IPS-11a (cell line): Measurements from ENCODE around the gene CELA2A.
"Not testable (repeated sequence)": the region's sequence is repeated elsewhere in the genome, so short reads cannot be mapped to it uniquely, and the experiment has no call there.

Experiments used
- H3K4me3 ChIP-seq: one replicate; pipeline ENCODE4 v1.5.1; 2013; ENCODE audit warnings: low read depth, low read length, control low read depth

Gene CELA2A

DNA sequence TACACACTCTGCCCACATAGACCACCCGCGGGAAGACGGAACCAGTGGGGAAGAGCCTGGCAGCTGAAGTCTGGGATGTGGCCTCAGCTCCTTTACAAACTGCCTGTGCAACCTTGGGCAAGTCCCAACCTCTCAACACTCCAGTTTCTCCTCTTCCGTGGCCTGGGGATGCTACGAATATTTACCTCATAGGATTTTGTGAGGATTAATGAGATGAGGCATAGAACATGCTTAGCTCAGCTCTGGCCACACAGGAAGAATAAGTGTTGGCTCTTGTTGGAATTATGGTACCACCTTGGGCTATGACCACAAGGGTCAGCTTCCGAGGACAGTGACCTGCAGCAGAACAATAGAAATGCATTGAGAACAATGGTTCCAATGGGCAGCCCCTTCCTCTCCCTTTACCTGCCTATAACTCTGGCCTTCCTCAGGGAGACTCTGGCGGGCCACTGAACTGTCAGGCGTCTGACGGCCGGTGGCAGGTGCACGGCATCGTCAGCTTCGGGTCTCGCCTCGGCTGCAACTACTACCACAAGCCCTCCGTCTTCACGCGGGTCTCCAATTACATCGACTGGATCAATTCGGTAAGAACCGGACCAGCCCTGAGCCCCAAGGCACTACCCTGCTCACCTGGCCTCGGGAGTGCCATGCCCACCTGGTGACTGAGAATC lies 10.6 kb downstream of the CELA2A start:
- H3K4me3 ChIP-seq, result not testable (repeated sequence)

DNA sequence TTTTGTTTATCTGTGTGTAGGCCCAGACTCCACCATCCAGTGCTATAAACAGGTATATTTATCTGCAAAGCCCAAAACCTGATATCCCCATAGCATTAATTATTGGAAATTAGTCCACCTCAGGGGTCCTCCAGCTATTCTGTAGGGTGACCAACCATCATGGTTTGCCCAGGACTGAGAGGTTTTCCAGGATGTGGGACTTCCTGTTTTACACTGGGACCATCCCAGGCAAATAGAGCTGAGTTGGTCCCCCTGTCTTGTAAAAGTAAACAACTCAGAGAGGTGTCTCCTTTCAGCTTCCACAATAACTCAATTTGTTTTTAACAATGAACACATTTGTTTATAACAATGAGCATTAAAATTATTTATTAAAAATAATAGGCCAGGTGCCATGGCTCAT lies 11.6 kb downstream of the CELA2A start:
- H3K4me3 ChIP-seq, result no peak overlapping the region

DNA sequence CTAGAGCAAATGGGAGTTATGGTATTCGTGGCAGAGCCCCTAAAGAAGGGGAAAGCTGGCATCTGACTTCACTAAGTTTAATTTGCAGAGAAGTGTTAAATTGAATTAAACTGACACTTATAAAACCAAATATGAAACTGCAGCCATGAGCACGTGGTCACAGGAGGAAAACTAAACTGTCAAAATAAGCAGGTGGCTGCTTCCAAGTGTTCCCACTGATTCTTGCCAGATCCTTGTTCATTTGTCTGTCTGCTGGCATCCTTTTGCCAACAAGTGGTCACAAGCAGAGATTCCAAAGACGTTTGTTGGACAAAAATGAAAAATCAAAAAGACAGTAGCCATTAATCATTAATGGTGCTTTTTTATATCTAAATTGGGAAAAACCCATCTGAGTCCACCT lies 12.8 kb downstream of the CELA2A start:
- no peak overlapping the region for H3K4me3 ChIP-seq

GRCh38 chr1:15469821-15470448 lies 13.4 kb downstream of the CELA2A start:
- not testable (repeated sequence) for H3K4me3 ChIP-seq

DNA sequence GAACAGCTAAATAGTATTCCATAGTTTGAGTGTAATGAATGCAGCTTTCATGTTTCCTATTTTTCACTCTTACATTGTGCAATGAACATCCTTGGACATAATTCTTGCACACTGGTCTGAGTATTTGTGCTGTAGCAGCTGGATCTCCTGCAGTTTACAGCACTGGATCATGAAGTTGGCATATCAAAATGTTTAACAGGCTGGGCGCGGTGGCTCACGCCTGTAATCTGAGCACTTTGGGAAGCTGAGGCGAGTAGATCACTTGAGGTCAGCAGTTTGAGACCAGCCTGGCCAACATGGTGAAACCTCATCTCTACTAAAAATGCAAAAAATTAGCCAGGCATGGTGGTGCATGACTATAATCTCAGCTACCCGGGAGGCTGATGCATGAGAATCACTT lies 14.5 kb downstream of the CELA2A start:
- H3K4me3 ChIP-seq, result not testable (repeated sequence)

- not testable (repeated sequence) for H3K4me3 ChIP-seq
Measured at GRCh38 chr1:15471723-15472122, 15.2 kb downstream of the CELA2A start.

DNA sequence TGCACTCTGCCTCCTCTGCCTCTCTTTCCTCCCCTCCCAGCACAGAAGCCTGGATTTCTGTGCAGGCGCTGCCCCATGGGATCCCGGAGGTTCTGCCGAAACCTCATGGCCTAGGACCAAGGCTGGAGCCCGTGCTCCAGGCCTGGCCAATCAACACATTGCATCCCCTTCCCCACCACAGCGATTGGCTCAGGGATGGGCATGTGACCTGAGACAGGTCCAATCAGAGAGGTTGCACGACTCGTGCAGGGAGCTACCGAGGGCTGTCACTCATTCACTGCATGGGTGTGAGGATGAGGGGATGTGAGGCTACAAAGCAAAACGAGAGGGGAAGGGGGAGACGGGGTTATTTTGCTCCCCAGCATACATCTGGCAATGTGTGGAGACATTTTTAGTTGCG lies 16.1 kb downstream of the CELA2A start:
- H3K4me3 ChIP-seq, result no peak overlapping the region

DNA sequence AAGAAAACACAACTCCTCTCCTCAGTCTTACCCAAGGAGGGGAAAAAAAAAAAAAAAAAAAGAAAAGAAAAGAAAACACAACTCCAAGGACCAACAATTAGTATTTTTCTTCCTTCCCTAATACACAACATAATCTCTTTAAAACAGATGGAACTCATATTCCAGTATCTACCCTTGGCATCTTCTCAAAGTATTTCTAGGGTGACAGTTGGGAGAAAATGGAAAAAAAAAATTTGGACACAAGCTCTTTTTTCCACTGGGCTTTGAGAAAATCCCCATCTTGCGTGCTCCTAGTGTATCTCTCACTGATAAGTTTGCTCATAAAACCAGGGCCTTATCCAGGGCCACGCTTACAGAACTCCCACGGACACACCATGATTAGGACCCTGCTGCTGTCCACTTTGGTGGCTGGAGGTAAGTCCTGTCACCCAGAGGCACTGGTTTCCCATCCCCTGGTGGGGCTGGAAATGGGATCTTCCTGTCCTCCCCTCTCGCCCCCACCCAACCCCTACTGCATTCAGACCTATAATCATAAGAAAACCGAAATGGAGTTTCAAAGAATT lies 19.3 kb downstream of the CELA2A start, which contains the start of gene CELA2B:
TSS of gene CELA2B (plus strand) at position 353 of the 563 bp plus-strand sequence. CDS start at position 375, 22 bp downstream.
- no peak within 1 kb of the TSS for H3K4me3 ChIP-seq

GRCh38 chr1:15476927-15477326 lies 20.4 kb downstream of the CELA2A start:
- no peak overlapping the region for H3K4me3 ChIP-seq

GRCh38 chr1:15477646-15478212 lies 21.2 kb downstream of the CELA2A start:
- no peak overlapping the region for H3K4me3 ChIP-seq

DNA sequence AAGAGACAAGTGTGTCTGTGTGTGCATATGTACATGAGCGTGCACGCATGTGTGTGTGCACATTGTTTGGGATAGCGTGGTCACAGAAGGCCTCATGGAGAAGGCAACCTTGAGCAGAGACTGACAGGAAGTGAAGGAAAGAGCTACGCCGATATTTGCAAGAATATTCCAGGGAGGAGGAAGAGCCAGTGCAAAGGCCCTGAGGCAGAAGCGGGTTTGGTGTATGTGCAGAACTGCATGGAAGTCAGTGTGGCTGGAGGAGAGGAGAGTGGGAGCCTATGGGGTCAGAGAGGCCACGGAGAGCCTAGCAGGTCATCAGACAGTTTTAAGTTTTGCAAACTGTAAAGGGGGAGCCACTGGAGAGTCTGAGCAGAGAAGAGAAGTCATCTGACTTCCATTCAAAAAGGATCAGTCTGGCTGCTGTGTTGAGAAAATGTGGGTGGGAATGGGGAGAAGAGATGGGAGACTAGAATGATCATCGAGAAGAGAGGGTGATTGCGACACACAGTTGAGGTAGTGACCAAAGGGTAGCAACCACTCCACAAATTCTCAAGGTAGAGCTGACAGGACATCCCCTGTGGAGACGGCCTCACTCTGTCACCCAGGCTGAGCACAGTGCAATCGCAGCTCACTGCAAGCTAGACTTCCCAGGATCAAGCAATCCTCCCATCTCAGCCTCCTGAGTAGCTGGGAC lies 23.3 kb downstream of the CELA2A start:
- H3K4me3 ChIP-seq, result no peak overlapping the region

DNA sequence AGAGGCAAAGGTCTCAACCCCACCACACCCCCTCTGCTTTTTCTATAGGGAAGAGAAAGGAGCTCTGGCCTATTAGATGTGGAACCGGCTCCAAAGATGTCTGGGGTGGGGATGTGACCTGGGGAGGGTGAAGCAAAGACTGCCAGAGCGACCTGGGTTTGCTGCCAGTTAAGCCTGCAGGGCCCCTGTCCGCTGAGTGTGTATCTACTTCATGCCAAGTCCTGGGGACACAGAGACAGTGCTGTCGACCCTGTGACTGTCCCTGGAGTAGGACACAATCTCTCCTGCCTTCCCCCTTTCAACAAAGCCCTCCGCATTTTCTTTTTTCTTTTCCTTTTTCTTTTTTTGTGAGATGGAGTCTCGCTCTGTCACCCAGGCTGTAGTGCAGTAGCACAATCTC lies 25.9 kb downstream of the CELA2A start:
- not testable (repeated sequence) for H3K4me3 ChIP-seq

DNA sequence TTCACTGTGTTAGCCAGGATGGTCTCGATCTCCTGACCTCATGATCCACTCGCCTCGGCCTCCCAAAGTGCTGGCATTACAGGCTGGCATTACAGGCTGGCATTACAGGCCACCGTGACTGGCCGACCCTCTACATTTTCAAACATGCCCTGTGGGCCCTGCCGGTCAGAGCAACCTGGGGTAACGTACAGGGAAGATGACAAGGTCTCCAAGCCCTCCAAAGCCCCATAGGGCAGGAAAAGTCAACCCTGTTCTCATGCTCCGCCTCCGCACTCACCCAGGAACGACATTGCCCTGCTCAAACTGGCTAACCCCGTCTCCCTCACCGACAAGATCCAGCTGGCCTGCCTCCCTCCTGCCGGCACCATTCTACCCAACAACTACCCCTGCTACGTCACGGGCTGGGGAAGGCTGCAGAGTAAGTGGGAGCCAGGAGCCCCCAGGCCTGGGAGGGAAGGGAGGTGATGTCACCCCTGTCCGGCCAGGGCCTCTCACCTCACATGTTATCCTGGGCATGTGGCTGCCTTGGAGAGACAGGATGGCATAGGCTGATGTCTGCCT lies 26.5 kb downstream of the CELA2A start:
- H3K4me3 ChIP-seq, result not testable (repeated sequence)

DNA sequence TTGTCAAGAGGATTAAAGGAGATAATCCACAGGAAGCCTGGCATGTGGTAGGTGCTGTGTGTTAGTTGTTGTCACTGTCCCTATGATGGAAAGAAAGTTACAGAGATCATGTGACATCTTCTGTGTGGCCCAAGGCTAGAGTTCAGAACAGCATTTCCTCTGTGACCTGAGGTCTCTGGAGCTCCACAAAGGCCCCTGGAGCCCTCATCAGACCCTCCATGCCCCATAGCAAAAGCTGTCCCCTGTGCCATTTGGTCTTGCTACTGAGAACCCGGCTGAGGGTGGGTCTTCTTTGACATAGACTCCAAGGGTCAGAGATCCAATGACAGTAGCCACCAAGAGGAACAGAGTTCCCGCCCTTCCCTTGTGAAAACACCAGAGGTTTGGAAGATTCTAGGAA lies 27.4 kb downstream of the CELA2A start:
- no peak overlapping the region for H3K4me3 ChIP-seq

DNA sequence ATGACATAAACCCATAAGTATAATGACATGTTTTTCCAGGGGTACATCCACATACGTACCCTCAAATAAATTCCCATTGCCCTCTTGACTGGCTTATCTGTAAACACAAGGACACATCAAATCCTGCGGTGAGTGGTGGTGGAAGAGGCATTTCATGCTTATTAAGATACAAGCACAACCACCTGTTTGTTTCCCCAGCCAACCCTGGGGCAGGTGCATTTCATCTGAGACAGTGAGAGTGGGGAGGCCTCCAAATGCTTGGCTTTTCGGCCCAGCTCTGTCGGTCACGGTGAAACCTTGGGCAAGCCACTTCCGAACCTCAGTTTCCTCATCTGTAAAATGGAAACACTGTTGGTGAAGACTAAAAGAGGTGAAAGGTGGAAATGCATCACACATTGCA lies 27.9 kb downstream of the CELA2A start:
- H3K4me3 ChIP-seq, result not testable (repeated sequence)

DNA sequence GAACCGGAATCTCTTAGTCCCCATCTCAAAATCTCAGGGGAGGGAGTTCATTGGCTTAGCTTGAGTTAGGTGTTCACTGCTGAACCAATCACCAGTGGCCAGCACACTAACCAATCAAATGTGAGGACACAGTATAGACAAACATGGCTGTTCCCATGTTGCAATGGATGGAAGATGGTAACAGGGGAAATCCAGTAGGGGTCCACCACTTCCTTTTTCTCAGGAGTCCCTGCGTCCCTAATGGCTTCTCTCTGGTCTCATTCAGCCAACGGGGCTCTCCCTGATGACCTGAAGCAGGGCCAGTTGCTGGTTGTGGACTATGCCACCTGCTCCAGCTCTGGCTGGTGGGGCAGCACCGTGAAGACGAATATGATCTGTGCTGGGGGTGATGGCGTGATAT lies 29.1 kb downstream of the CELA2A start:
- no peak overlapping the region for H3K4me3 ChIP-seq

DNA sequence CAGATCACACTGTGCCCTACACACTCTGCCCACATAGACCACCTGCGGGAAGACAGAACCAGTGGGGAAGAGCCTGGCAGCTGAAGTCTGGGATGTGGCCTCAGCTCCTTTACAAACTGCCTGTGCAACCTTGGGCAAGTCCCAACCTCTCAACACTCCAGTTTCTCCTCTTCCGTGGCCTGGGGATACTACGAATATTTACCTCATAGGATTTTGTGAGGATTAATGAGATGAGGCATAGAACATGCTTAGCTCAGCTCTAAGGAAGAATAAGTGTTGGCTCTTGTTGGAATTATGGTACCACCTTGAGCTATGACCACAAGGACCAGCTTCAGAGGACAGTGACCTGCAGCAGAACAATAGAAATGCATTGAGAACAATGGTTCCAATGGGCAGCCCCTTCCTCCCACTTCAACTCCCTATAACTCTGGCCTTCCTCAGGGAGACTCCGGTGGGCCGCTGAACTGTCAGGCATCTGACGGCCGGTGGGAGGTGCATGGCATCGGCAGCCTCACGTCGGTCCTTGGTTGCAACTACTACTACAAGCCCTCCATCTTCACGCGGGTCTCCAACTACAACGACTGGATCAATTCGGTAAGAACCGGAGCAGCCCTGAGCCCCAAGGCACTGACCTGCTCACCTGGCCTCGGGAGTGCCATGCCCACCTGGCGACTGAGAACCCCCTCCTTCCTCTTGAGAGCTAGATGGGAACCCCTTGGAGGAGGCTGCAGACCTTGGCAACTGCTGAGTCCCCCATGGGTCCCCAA lies 30.5 kb downstream of the CELA2A start:
- H3K4me3 ChIP-seq, result not testable (repeated sequence)

DNA sequence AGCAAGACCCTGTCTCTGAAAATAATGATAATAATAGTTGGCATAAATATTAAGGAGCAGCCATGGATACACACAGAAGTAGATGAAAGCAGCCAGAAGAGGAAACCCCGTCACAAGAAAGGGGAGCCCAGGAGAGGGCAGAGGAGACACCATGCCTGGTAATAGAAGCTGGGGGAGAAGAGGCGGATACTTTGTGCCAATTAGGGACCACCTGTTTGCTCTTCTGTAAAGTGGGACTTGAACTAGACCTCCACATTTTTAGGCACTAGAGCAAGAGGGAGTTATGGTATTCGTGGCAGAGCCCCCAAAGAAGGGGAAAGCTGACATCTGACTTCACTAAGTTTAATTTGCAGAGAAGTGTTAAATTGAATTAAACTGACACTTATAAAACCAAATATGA lies 31.8 kb downstream of the CELA2A start:
- H3K4me3 ChIP-seq, result no peak overlapping the region

- no peak overlapping the region for H3K4me3 ChIP-seq
Measured at GRCh38 chr1:15489052-15489736, 32.7 kb downstream of the CELA2A start.

DNA sequence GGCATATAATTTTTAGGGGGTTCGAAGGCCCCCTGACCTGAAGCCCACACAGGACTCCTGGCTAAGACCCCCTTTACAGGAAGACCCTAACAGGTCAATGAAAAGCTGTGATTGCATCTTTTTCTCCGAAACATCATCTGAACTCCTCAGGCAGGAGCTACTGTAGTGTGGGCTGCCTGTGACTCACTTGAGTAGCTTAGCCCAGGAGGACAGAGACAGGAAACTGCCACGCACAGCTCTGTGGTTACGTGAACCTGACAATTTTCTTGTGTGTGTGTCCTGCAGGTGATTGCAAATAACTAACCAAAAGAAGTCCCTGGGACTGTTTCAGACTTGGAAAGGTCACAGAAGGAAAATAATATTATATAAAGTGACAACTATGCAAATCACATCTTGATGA lies 34.5 kb downstream of the CELA2A start:
- not testable (repeated sequence) for H3K4me3 ChIP-seq
